Stimulated activated CD4-positive, alpha-beta T cell treated with anti-CD3 and anti-CD28 coated beads, TNF-alpha, amount 100 ng/mL, for 4 hours (primary cell): ENCODE data around the gene DBN1.
"Not testable (repeated sequence)": the region's sequence is repeated elsewhere in the genome, so short reads cannot be mapped to it uniquely, and the experiment has no call there.

Experiments used
- DNase-seq, 3 experiments: peaks; one replicate each; pipeline ENCODE4 v3.0.0-alpha.2; 2020; ENCODE audit warnings: low read depth in 3 of 3

The DBN1 gene

DNA sequence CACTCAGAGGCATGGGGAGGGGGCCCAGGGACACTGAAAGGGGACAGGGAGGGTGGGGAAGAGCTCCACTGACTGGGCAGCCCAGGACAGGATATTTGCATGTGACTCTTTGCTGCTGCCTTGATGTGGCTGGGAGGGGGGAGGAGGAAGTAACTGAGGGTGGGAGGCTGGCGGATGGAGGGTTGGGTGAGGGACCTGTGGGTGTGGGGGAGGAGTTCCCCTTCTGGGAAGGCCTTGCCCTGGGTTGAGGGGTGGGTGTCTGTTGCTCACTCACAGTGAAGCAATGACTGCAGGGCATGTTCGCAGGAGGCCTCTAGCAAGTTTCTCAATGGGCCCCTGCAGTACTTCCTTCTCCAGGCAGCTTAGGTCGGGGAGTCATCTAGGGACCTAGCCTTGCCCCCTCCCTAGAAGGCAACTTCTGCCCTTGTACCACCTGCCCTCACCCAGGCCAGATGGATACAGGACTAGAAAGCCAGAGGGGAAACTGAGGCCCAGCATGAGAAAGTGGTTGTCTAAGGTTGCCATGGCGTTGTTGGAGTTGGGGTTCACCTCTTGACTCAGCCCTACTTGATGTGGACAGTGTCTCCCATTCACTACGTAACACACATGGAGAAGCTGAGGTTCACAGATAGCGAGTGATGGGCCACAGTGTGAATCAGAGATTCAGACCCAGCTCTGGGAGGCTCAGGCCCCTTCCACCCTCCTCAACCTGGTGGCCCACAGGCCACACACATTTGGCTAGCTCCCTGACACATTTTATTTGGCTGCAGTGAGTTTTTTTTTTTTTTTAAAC is 44.0 kb downstream of the DBN1 start:
- DNase-seq: peak; percentile 65 to 86 (median 86)

DNA sequence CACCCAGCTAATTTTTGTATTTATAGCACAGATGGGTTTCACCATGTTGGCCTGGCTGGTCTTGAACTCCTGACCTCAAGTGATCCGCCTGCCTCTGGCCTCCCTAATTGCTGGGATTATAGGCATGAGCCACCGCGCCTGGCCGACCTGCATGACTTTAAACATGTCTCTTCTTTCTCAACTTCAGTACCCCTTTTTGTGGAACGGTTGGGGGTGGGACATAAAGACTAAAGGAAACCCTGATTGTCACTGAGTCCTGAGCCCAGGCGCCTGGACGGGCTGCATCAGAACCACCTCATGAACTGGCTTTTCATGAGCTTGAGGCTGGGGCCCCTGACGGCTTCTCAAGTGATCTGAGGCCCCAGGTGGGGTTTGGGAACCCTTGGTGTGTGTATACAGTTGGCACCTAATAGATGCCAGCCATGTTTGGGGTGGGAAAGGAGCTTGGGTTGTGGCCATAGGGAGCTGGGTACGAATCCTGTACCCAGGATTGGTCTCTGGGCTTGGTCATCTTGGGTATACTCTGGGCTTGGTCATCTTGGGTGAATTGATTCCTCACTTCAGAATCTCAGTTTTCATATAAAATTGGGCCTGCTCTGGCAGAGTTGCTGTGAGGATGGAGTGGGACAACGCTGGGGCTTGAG is 44.7 kb downstream of the DBN1 start:
- no peak for DNase-seq

DNA sequence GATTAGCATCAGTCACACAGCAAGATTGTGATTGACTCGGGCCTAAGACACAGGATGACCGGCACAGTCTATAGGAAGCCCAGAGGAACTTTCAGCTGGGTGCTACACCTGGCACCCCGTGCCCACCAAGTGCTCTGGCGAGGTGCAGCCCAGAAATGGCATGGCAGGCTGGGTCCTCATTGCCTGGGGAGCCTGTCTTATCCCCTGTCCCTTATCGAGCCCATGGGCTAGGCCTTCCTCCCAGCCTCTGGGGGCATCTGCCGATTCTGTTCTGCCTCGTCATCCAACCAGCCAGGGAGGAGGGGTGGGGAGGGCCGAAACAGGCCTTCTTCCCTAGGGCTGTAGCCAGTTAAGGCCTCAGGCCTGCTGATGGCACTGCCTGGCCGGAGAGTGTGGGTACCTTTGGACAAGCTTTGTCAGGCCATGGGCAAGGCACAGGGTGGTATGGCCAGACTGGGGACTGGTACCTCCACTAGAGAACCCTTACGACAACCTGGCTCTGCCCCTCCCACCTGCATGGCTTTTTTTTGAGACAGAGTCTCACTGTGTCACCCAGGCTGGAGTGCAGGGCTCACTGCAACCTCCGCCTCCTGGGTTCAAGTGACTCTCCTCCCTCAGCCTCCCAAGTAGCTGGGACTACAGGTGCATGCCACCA is 45.4 kb downstream of the DBN1 start:
- no peak for DNase-seq

DNA sequence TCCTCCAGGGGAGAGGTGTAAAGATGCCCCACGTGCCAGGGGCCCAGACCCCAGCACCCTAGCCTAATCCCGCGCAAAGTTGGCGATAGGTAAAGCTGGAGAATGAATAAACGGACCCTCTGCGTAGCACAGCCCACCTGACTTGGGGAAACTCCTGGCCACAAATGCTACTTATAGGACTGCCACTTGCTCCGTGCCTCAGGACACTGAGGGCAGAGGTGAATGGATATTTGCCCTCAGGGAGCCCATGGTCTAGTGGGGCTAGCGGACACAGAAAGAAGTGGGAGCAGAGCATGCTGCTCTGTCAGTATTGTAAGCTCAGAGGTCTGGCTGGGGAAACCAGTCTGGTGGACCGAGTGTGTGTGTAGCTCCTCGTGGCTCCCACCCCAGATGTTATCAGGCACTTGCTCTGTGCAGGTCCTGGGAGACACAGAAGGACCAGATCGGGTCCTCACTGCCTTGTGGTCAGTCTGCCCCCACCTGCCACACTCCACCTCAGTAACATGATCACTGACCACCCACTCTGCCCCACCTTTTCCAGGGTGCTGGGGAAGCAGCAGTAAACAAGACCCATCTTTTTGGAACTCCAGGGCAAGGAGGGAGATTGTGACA is 46.1 kb downstream of the DBN1 start:
- DNase-seq: no peak

DNA sequence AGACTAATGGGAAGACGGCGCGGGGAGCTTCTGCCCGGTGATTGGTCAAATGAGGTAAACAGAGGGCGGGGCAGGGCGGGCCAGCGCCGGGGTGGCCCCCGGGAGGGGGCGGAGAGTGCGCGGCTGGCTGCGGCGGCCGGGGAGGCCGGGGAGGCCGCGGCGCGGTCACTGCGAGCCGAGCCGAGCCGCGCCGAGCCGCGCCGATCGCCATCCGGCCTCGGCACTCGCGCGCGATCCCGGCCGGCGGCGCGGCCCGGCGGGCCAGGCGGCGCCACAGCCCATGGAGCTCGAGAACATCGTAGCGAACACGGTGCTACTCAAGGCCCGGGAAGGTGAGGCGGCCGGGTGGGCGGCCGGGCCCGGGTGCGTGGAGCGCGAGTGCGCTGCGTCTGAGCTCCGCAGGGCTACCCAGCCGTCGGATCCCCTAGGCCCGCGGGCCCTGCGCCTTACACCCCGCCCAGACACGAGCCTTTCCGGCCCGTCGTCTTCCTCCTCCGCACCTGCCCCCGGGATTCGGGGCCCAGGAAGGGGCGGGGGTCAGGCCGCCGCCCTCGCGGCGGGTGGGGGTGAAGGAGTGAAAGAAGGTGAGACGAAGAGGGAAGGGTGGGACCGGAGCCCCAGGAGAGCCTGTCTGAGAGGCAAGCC is 46.7 kb downstream of the DBN1 start, which contains the start of gene GRK6:
Gene GRK6 (plus strand): TSS at position 111 of the 645 bp plus-strand sequence. CDS start 170 bp downstream, at position 281.
- DNase-seq: peak in 1 of 3 experiments; percentile 55

DNA sequence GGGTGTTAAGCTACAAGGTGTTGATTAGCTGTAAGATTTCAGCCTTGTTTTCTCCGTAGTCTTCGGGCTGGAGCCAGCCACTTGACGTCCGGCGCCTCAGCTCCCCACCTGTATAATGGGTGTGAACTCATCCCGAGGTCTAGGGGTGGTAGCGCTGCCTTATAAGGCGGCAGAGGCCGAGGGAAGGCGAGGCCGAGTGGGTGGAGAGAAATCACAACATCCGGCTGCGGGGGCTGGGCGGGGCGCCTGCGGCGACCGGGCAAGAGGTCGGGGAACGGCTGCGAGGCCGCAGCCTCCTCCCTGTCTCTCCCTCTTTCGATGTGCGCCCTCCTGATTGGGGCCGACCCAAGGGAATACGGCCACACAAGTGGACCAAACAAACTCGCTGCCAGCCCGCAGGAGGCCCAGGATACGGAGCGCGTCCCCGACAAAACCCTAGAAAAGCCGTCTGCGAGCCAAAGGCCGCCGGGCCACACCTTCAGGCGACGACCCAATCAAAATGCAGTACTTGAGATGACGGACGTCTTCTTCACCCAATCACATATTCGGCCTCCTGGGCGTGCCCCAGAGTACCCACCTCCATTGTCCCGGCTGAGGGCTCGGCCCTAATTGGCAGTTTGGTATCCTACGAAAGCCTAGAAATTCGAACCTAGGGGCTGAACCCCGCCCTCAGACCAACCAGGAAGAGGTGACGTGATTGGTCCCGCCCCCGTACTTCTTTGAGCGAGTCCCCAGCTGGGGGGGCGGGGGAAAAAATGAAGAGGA is 47.5 kb downstream of the DBN1 start:
- peak; percentile 96 to 100 (median 98) for DNase-seq

DNA sequence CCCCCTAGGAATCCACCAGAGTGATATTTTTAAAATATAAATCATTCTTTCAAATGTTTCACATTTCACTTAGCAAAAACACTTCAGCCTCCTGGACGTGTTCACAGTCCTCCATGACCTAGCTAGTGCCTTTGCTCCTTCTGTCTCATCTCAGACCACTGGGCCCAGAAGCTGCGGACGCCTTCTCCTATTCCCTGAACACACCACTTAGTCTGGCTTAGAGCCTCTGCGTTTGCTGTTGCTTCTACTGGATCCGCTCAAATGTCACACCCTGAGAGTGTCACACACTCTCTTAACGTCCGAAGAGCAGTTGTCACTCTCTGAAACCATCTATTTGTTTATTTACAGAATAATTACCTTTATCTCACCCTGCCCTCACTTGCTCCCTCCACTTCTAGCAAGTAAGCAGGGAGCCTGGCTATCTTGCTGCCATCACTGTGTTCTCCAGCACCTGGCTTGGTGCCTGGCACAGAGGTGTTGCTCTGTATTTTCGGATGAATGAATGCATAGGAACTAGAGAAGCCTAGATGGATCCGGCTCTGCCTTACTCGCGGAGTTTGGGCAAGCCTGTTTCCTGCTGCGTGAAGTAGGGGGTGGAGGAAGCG is 48.1 kb downstream of the DBN1 start:
- DNase-seq: no peak

DNA sequence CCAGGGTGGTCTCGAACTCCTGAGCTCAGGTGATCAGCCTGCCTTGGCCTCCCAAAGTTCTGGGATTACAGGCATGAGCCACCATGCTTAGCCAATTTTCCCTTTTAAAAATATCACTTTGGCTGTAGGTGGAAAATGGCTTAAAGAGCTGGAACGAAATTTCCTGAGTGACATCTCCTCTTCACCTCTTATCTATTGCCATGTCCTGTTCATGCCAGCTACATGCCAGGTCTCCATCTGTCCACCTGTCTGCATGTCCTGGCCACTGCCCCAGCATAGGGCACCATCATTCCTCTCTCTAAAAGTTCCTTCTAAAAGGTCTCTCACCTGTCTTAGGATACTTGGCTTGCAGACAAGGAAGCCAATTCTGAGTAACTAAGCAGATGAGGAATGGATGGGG is 49.8 kb downstream of the DBN1 start:
- no peak for DNase-seq

DNA sequence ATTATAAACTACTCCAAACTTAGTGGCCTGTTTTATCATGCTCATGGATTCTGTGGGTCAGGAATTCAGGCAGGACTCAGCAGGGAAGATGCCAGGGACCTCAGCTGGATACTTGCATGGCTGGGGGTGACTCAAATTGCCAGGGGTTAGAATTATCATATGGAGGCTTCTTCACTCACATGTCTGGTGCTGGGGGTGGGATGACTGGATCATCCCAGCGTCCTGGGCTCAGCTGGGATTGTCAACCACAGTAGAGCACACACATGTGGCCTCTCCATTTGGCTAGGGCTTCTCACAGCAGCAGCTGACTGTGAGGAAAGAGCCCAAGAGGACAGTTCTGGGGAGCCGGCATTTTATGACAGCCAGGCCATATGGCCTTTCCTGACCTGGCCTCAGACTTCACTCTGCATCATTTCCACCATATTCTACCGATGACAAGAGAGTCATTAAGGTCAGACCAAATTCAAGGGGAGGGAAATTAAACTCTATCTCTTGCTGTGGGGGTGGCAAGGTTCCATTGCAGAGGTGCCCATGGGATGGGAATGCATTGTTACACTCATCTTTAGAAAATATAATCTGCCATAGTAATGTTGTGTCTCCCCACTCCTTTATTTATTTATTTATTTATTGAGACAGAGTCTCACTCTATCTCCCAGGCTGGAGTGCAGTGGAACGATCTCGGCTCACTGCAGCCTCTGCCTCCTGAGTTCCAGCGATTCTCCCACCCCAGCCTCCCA is 52.2 kb downstream of the DBN1 start:
- no peak for DNase-seq

DNA sequence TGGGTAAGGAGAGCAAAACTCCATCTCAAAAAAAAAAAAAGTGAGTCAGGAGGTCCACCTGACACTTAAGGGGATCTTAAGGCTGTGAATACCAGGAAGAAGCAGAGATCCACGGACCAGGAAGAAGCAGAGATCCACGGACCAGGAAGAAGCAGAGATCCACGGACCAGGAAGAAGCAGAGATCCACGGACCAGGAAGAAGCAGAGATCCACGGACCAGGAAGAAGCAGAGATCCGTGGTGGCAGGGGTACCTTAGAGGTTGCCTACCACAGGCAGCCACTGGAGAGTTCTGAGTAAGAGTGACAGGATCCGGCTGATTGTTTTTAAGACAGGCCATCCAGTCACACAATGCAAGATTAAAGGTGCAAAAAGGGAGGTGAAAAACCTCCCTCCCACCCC is 53.0 kb downstream of the DBN1 start:
- DNase-seq: not testable (repeated sequence)

DNA sequence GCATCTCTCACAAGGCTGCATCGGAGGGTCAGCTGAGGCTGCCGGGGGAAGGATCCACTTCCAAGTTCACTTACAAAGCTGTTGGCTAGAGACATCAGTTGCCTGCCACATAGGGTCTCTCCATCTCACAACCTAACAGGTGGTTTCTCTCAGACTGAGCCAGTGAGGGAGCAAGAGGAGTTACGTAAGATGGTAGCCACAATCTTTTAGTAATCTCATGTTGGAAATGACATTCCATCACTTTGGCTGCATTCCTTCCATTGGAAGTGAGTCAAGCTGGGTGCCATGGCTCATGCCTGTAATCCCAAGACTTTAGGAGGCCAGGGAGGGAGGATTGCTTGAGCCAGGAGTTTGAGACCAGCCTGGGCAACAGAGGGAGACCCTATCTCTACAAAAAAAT is 54.4 kb downstream of the DBN1 start:
- no peak for DNase-seq

DNA sequence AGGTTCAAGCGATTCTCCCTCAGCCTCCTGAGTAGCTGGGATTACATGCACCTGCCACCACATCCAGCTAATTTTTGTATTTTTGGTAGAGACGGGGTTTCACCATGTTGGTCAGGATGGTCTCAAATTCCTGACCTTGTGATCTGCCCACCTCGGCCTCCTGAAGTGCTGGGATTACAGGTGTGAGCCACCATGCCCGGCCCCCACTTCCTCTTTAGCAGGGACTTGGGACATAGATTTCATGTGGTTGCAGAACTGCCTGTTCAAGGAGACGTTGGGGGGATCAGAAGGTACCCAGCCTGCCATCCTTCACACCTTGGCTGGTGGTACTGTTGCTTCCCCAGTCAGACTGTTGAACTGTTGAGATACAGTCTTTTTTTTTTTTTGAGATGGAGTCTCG is 56.4 kb downstream of the DBN1 start:
- DNase-seq: not testable (repeated sequence)

DNA sequence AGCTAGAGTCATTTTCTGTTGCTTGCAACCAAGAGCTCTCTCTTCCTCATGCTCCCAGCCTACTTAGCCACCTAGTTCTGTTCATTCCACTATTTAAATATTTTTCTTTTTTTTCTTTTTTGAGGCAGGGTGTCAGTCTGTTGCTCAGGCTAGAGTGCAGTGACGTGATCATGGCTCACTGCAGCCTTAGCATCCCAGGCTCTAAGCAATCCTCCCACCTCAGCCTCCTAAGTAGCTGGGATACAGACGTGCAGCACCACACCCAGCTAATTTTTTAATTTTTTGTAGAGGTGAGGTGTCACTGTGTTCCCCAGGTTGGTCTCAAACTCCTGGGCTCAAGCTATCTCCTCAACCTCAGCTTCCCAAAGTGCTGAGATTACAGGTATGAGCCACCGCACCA is 59.0 kb downstream of the DBN1 start:
- no peak for DNase-seq

DNA sequence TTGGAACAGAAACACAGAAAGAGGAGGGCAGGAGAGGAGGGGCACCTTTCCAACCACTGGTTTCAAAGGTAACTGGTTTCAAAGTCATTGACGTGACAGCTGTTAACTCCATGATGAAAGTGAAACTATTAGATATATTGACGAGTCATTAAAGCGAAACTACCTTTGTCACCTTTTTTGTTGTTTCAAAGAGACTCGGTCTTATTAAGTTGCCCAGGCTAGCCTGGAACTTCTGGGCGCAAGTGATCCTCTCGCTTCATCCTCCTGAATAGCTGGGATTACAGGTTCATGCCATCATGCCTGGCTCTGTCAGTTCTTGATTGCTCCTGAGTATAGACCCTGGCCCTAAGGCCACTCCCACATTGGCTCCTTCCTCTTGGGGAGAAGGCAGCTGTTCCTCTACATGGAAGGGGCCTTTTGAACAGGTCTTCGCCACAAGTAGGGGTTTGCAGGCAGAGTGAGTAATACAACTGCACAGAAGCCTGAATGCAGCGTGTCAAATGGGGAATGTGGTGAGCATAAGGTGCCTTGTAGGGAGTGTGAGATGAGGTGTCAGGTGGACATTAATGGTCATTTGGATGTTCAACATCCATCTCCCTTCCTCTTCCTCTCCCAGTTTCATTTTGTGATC is 60.7 kb downstream of the DBN1 start:
- DNase-seq: no peak

DNA sequence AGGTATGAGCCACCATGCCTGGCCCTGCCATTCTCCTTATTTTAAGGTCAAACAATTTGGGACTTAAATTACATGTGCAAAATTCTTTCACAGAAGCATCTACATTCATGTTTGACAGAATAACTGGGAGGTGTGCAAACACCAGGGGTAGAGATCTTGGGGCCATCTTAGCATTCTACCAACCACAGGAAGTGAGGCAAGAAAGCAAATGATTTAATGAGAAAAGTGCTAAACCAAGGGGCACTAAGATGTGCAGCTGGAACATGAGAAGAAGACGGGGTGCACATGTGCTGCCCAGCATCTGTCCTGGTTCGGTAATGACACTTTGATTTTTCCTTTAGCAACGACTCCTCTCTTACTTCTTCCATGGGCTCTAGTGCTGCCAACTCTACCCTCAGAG is 62.9 kb downstream of the DBN1 start:
- DNase-seq: no peak

DNA sequence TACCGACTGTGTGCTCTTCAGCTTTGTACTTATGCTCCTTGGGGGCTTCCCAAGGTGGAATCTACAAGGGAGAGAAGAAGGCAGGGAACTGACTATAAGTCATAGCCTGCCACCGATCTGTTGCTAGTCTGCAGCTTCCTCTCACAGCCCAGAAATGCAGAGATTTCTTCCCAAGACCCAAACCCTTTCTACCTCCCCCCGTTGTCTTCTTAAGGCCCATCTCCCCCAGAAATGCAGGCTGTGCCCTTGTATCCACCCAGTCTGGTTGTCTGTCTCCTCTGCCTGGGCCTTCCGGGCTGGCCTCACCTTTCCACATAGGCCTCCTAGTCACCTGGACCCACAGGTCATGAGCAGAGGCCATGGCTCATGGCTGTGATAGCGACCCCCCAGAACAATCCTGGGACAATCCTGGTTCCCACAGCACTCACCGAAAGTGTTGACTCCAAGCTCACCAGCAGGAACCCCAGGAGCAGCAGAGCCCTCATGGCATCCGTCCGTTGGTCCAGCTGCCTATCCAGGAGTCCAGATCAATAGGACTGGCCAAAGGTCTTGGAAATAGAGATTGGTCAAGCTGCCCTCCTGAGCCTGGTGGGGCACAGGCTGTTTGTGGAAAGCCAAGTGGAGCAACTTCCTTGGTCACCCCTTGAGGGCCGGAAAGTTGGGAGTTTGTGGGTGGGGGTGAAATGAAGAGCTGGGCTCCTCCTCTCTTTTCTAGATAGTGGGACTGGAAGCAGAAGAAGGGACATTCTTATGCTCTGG is 64.2 kb downstream of the DBN1 start, which contains the start of gene F12:
Gene F12 (minus strand): TSS at position 522 of the 759 bp plus-strand sequence. CDS start 37 bp downstream, at position 485.
- DNase-seq: no peak
